ENCODE results near the gene ACADSB.

Gene ACADSB

GRCh38 chr10:123103944-123104343 is 95.1 kb downstream of the ACADSB start:
- DNase-seq, result no peak
